IPS-18a (cell line): ENCODE data around the gene SLC15A4.

ENCODE experiments used
- H3K27ac ChIP-seq: one replicate; pipeline ENCODE4 v1.5.1; 2013; ENCODE audit warnings: low read length
- H3K27me3 ChIP-seq: one replicate; pipeline ENCODE4 v1.6.1; 2013; ENCODE audit warnings: mild to moderate bottlenecking, low read length; ENCODE audit not compliant: control insufficient read depth, insufficient read depth
- H3K36me3 ChIP-seq: one replicate; pipeline ENCODE4 v1.6.1; 2013; ENCODE audit warnings: low read depth, low read length; ENCODE audit not compliant: control insufficient read depth
- H3K4me1 ChIP-seq: one replicate; pipeline ENCODE4 v1.6.1; 2013; ENCODE audit warnings: low read depth, low read length; ENCODE audit not compliant: control insufficient read depth
- H3K4me3 ChIP-seq: one replicate; pipeline ENCODE4 v1.5.1; 2013; ENCODE audit warnings: low read length
- H3K9ac ChIP-seq: one replicate; pipeline ENCODE4 v1.6.1; 2013; ENCODE audit warnings: mild to moderate bottlenecking, low read length, moderate library complexity
- H3K9me3 ChIP-seq: one replicate; pipeline ENCODE4 v1.6.1; 2013; ENCODE audit warnings: low read depth, low read length; ENCODE audit not compliant: control insufficient read depth

SLC15A4 gene

GRCh38 chr12:128763395-128763794, 60.4 kb downstream of the SLC15A4 start:
- H3K9ac ChIP-seq, result no peak overlapping the region
- no peak overlapping the region for H3K27ac ChIP-seq
- H3K9me3 ChIP-seq, result peaks cover 8% of the 10 kb centered on the region
- no peaks in the 10 kb centered on the region for H3K36me3 ChIP-seq
- H3K27me3 ChIP-seq, result peaks cover 4% of the 10 kb centered on the region
- H3K4me3 ChIP-seq, result no peak overlapping the region
- no peaks in the 10 kb centered on the region for H3K4me1 ChIP-seq

GRCh38 chr12:128761379-128761790, 62.4 kb downstream of the SLC15A4 start:
- no peaks in the 10 kb centered on the region for H3K4me1 ChIP-seq
- no peak overlapping the region for H3K9ac ChIP-seq
- no peaks in the 10 kb centered on the region for H3K36me3 ChIP-seq
- no peak overlapping the region for H3K4me3 ChIP-seq
- no peak overlapping the region for H3K27ac ChIP-seq
- peaks cover 8% of the 10 kb centered on the region for H3K9me3 ChIP-seq
- H3K27me3 ChIP-seq, result no peaks in the 10 kb centered on the region

GRCh38 chr12:128755566-128755965, 68.2 kb downstream of the SLC15A4 start:
- Histone ChIP-seq H3K36me3 (no peaks in the 10 kb centered on the region), H3K27ac (no peak overlapping the region), H3K9me3 (peaks cover 9% of the 10 kb centered on the region), H3K27me3 (no peaks in the 10 kb centered on the region), H3K4me1 (no peaks in the 10 kb centered on the region), H3K4me3 (no peak overlapping the region), H3K9ac (no peak overlapping the region)

GRCh38 chr12:128754275-128754674, 69.5 kb downstream of the SLC15A4 start:
- Histone ChIP-seq H3K27me3 (no peaks in the 10 kb centered on the region), H3K9me3 (peaks cover 12% of the 10 kb centered on the region), H3K4me3 (no peak overlapping the region), H3K36me3 (no peaks in the 10 kb centered on the region), H3K27ac (no peak overlapping the region), H3K4me1 (no peaks in the 10 kb centered on the region), H3K9ac (no peak overlapping the region)

DNA sequence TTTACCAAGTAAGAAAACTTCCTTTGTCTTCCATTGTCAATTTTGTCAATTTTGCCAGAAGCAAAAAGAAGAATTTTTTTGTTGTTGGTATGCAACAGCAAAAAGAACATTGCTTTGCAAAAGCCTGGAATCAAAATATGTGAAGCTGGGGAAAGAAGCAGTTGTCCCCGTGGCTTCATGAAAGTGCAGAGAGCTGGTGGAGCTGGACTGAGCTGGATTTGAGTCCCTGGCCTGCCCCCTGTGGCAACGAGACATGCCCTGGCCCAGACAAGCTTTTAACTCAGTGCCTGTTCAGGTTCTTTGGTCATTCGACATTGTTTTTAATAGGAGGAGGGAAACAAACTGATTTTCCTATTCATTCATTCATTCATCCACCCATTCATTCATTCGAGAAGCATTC, 70.3 kb downstream of the SLC15A4 start:
- no peaks in the 10 kb centered on the region for H3K27me3 ChIP-seq
- no peaks in the 10 kb centered on the region for H3K4me1 ChIP-seq
- no peak overlapping the region for H3K27ac ChIP-seq
- peaks cover 13% of the 10 kb centered on the region for H3K9me3 ChIP-seq
- no peak overlapping the region for H3K4me3 ChIP-seq
- H3K36me3 ChIP-seq, result no peaks in the 10 kb centered on the region
- H3K9ac ChIP-seq, result no peak overlapping the region

DNA sequence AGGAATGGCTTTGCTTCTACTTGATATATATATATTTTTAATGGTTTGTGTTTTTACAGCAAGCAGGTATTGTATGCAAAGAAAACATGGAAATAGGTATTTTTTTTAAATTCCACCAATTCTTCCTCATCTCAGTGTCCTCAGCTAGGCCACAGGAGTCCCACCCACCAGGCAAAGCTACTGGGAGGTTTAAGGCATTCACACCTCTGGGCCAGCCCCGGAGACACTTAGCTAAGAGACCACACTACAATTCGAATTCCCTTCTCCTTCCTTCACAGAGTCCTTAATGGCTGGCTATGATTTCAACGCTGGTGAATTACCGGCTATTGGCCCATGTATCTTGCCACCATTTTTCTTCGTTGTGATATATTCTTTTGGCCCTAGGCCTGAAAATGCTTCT, 71.4 kb downstream of the SLC15A4 start:
- no peaks in the 10 kb centered on the region for H3K4me1 ChIP-seq
- peaks cover 16% of the 10 kb centered on the region for H3K9me3 ChIP-seq
- H3K27ac ChIP-seq, result no peak overlapping the region
- H3K4me3 ChIP-seq, result no peak overlapping the region
- H3K36me3 ChIP-seq, result no peaks in the 10 kb centered on the region
- no peaks in the 10 kb centered on the region for H3K27me3 ChIP-seq
- H3K9ac ChIP-seq, result no peak overlapping the region

DNA sequence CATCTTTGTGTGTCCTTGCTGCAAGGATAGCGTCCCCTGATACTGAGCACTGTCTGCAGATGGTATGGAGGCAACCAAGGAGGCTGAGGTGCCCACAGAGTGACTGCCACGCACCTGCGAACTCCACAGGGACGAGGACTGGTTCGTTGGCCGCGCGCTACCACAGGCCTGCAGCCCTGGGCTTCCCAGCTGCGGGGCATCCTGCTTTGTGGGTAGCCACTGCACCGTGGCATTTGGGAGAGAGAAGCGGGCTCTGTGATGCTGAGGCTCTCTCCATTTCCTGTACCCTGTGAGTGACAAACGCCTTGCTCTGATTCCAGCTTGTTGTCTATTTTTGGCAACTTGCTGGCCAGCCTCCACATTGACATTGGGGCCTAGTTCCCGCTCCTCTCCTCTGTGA, 76.3 kb downstream of the SLC15A4 start:
- Histone ChIP-seq H3K4me1 (no peaks in the 10 kb centered on the region), H3K27me3 (no peaks in the 10 kb centered on the region), H3K36me3 (no peaks in the 10 kb centered on the region), H3K9ac (no peak overlapping the region), H3K27ac (no peak overlapping the region), H3K4me3 (no peak overlapping the region), H3K9me3 (peaks cover 21% of the 10 kb centered on the region)

GRCh38 chr12:128745772-128746689, 77.7 kb downstream of the SLC15A4 start:
- no peaks in the 10 kb centered on the region for H3K4me1 ChIP-seq
- H3K4me3 ChIP-seq, result no peak overlapping the region
- no peaks in the 10 kb centered on the region for H3K27me3 ChIP-seq
- no peak overlapping the region for H3K27ac ChIP-seq
- H3K9me3 ChIP-seq, result peaks cover 29% of the 10 kb centered on the region
- no peaks in the 10 kb centered on the region for H3K36me3 ChIP-seq
- H3K9ac ChIP-seq, result no peak overlapping the region

DNA sequence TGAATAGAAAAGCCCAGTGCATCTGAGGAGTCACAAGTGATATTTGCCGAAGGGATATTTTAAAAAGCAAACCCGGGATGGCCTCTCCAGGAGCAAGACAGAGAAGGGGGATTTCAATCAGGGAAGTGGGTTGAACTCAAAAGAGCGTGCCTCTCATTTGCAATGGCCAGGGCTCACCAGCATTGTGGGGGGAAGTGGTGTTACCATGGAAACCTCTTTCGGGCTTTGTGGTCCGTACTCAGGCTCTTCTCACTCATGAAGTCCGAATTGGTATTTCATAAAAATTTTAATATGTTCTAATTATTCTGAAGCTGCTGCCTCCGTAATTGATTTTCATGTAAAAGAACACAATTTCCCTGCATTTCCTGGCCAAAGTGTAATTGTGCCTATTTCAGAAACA, 79.8 kb downstream of the SLC15A4 start:
- Histone ChIP-seq H3K4me3 (no peak overlapping the region), H3K4me1 (no peaks in the 10 kb centered on the region), H3K27ac (no peak overlapping the region), H3K36me3 (no peaks in the 10 kb centered on the region), H3K27me3 (no peaks in the 10 kb centered on the region), H3K9ac (no peak overlapping the region), H3K9me3 (peaks cover 22% of the 10 kb centered on the region)
